Muscle of leg (tissue), 11 donors: ENCODE measurements around the gene SHH. TPM values are rescaled to one million over a fixed set of nuclear protein-coding genes. Genes with fewer than 3 reads are reported as not detected.

Experiments
- DNase-seq: peaks from one replicate; pipeline ENCODE4 v3.0.0; 2013
- H3K27ac ChIP-seq: one replicate; pipeline ENCODE4 v1.5.1; 2013; ENCODE audit warnings: mild to moderate bottlenecking, low read length, control low read depth
- H3K27me3 ChIP-seq: one replicate; pipeline ENCODE4 v1.6.1; 2013; ENCODE audit warnings: low read length; ENCODE audit not compliant: control insufficient read depth, insufficient read depth
- H3K36me3 ChIP-seq: one replicate; pipeline ENCODE4 v1.6.1; 2013; ENCODE audit warnings: low read length; ENCODE audit not compliant: control insufficient read depth, insufficient read depth
- H3K4me1 ChIP-seq: one replicate; pipeline ENCODE4 v1.6.1; 2013; ENCODE audit warnings: low read length; ENCODE audit not compliant: control insufficient read depth, insufficient read depth
- H3K4me3 ChIP-seq: one replicate; pipeline ENCODE4 v1.5.1; 2013; ENCODE audit warnings: low read length, control low read depth
- H3K9me3 ChIP-seq: replicated peaks from 2 replicates; pipeline ENCODE4 v1.6.1; 2013; ENCODE audit warnings: low read depth, low read length; ENCODE audit not compliant: control insufficient read depth
- WGBS: methylation state at CpG from one replicate; pipeline ENCODE4 v1.1.5; 2013; ENCODE audit warnings: missing lambda C conversion rate; ENCODE audit not compliant: insufficient coverage; 5-methylcytosine and 5-hydroxymethylcytosine counted together
- polyA plus RNA-seq, 8 donors: library from polyadenylated mRNA; unstranded; fragments of 120-200 nt; gene quantifications; one replicate each; pipeline versions ENCODE4 v1.2.1 to v1.2.3, GENCODE V29; 2013; ENCODE audit warnings: inconsistent platforms in 1 of 8, low replicate concordance in 1 of 8; ENCODE audit not compliant: insufficient read length in 8 of 8, insufficient read depth in 1 of 8
- total RNA-seq: library from RNA; stranded (reverse); fragments of 120-200 nt; gene quantifications from one replicate; pipeline ENCODE4 v1.2.4, GENCODE V29; 2013

Gene SHH
- total and polyA plus RNA-seq, 9 donors: under 0.01 to 0.72 (median 0.05) TPM; not detected in 1

DNA sequence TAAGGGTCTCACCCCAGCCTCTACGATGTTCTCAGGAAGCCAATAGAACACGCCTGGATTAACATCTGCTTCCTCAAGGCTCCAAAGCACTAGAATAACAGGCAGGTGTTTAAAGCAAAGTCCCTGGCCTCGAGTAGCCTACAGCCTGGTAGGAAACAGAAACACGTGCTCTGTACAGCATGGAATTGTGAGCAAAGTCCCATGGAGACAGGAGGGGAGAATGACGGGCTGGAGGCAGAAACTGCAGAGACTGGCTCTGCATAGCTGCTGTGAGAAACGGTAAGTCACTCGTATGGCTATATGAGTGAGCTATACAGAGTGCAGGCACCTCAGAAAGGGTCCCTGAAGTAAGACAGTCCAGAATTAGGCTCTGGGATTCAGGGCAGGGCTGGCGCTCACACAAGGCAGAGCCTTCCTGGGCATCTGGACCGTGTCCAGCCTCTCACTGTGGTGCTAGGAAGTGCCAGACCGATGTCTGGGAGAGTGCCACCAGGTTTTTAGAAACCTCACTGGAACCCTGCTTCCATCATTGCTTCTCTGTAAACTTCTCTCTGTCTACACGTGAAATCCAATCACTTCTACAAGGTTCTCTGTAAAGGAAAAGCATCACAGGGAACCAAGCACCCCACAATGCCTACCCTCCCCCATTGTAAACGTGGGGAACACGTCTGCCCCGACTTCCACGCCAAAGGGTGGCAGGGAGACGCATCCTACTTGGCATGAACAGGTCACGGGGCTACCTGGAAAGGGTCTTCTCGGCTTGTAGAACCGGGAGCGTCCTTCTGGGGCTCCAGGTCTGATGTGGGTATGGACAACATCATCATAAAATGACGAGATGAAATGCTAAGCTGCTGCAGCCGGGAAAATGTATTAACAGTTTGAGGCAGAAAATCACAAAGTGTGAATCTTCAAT, 38.8 kb upstream of the SHH start:
- peaks cover 11% of the 10 kb centered on the region for H3K27me3 ChIP-seq
- 65% methylated on average over 18 of the region's 22 CpGs for WGBS

DNA sequence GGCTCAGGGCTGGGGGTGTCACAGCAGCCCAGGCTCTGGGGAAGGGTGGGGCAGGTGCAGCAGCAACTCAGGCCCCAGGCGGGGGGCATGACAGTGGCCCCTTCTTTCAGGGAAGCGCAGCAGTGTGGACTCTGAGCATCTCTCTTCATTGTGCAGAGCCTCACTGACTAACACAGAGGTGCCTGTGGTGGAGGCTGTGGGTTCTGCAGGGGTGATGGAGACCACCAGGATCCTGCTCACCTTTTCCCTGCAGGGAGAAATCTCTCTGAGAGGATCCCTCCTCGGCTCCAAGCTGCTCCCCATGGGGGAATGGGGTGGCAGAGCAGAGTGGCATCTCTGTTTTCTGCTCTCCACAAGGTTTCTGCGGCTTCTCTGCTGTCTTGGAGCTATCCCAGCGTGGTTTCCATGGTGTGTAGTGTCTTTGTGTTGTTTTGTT, 37.8 kb upstream of the SHH start:
- Histone ChIP-seq H3K27me3 (peaks cover 11% of the 10 kb centered on the region), H3K27ac (no peak overlapping the region), H3K36me3 (no peaks in the 10 kb centered on the region), H3K4me1 (peaks cover 5% of the 10 kb centered on the region), H3K9me3 (no peaks in the 10 kb centered on the region), H3K4me3 (no peak overlapping the region)
- WGBS: 66% methylated on average over 2 of the region's 5 CpGs
- no peak for DNase-seq

More for the DNA sequence above, 38.8 kb upstream of the SHH start:
- Histone ChIP-seq H3K4me1 (peaks cover 5% of the 10 kb centered on the region), H3K9me3 (no peaks in the 10 kb centered on the region), H3K27ac (no peak overlapping the region), H3K36me3 (no peaks in the 10 kb centered on the region), H3K4me3 (no peak overlapping the region)
- no peak for DNase-seq

DNA sequence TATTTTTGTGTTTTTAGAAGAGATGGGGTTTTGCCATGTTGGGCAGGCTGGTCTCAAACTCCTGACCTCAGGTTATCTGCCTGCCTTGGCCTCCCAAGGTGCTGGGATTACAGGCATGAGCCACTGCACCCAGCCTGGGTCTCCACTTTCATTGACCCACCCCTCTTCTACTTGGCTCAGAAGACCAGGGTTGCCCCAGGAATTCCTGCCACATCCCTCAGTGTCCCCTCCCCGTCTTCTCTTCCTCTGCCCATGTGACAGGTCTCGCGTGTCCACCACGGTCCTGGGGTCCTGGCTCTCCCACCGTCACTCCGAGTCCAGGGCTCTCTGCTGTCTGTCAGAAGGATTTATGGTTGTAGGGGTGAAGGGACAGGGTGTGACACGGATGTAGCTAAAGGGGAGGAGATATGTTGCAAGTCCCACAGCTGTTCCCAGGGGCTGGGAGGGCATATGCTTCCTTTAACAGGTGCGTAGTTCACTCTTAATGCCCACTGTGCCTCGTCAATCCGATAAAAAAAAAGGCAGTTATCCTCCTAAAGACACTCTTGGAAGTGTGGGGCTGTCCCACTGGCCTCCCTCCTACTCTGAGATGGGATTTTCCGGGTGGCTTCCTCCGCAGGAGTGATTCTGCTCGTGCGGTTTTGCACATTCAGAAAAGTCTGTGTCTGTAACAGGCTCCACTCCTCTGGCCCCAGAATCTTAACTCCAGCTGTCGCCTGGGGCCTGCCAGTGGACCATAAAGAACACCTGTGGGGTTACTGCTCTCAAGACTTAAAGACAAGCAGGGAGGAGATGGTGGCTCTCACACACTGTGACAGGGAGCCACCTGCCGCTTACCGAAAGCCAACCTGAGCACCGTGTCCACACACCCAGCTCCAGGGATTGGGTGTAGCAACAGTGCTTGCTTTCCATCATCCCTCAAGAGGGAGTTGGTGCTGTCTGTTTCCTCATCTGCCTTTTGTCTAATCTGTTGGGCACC, 36.7 kb upstream of the SHH start:
- Histone ChIP-seq H3K4me3 (no peak overlapping the region), H3K27ac (no peak overlapping the region), H3K9me3 (no peaks in the 10 kb centered on the region), H3K27me3 (peaks cover 11% of the 10 kb centered on the region), H3K4me1 (peaks cover 5% of the 10 kb centered on the region), H3K36me3 (no peaks in the 10 kb centered on the region)
- 45% methylated on average over 13 of the region's 18 CpGs for WGBS
- DNase-seq: no peak

DNA sequence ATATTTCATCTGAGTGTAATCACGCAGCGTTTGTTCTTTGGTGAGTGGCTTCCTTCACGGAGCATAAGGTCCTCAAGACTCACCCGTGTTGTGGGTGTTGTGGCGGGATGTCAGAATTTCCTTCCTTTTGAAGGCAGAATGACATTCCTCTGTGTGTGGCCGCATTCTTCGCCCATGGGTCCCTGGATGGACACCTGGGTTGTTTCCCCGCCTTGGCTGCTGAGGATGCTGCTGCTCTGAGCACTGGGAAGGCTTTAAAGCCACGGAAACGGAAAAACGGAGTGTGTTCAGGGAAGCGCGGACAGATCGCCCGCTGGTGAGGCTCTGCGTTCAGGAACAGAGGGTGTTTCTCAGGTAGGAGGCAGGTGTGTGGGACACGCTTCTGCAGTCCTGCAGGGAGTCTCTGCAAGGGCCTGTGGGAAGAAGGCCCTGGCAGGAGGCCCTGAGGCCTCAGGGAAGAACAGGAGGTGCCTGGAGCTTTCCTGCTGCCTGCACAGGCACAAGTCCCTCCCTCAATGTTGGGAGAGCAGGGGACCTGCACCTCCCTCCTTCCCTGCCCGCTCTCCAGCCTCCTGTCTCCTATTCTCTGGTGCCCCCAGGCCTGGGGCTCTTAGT, 35.7 kb upstream of the SHH start:
- no peak for DNase-seq
- H3K4me1 ChIP-seq: peaks cover 5% of the 10 kb centered on the region
- no peak overlapping the region for H3K4me3 ChIP-seq
- no peaks in the 10 kb centered on the region for H3K9me3 ChIP-seq
- 73% methylated on average over 16 of the region's 18 CpGs for WGBS
- H3K27me3 ChIP-seq: peaks cover 11% of the 10 kb centered on the region
- no peaks in the 10 kb centered on the region for H3K36me3 ChIP-seq
- no peak overlapping the region for H3K27ac ChIP-seq

DNA sequence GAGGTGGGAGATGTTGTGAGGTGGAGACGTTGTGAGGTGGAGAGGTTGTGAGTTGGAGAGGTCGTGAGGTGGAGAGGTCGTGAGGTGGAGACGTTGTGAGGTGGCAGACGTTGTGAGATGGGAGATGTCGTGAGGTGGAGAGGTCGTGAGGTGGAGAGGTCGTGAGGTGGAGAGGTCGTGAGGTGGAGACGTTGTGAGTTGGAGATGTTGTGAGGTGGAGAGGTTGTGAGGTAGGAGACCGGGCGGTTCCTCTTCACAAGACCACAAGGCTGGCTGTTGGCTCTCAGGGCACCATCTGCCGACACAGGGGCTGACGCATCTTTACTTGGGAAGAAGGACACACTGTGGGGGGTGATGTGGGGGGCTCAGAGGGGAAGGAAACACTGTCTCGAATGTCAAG, 34.7 kb upstream of the SHH start:
- H3K27me3 ChIP-seq: peaks cover 8% of the 10 kb centered on the region
- no peak for DNase-seq
- WGBS: 83% methylated on average over 15 of the region's 15 CpGs

DNA sequence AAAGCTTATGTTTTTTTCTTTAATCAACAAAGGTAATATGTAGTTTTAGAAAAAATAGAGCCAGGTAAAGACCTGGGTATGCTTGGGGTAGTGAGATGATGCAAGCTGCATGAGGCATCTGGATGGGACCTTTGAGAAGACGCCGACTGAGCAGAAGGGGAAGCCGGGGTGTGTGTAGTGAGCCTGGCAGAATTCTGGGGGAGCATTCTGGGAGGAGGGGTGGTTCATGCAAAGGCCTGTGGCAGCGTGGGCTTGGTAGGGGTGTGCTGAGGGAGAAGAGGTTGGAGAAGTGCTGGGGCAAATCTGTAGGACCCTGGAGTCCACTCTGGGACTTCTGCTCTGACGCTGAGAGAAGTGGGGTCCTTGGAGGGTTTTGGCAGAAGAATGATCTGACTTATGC, 33.9 kb upstream of the SHH start:
- WGBS: 82% methylated on average over 5 of the region's 5 CpGs
- Histone ChIP-seq H3K4me3 (no peak overlapping the region), H3K27ac (no peak overlapping the region), H3K4me1 (peaks cover 5% of the 10 kb centered on the region), H3K27me3 (peaks cover 6% of the 10 kb centered on the region), H3K9me3 (no peaks in the 10 kb centered on the region), H3K36me3 (no peaks in the 10 kb centered on the region)
- no peak for DNase-seq

More for the DNA sequence above, 34.7 kb upstream of the SHH start:
- no peaks in the 10 kb centered on the region for H3K9me3 ChIP-seq
- no peak overlapping the region for H3K27ac ChIP-seq
- peaks cover 5% of the 10 kb centered on the region for H3K4me1 ChIP-seq
- no peak overlapping the region for H3K4me3 ChIP-seq
- no peaks in the 10 kb centered on the region for H3K36me3 ChIP-seq

DNA sequence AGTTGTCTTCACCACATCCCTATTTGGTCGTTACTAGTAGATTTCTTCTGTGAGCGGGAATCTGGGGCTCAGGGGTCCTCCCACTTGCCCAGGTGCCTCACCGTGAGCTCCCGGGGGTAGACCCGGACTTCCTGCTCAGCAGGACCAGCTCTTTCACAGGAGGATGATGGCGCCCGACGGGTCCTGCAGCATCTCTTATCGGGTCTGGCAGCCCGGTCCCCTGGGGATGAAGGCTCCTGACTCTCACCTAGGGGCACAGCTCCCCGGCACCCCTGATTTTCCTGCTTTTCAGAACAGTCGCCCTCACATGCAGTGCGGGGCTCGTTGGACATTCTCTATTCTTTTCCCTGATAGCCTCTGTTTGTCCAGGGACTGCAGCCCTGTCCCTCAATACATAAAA, 33.0 kb upstream of the SHH start:
- peaks cover 6% of the 10 kb centered on the region for H3K27me3 ChIP-seq

DNA sequence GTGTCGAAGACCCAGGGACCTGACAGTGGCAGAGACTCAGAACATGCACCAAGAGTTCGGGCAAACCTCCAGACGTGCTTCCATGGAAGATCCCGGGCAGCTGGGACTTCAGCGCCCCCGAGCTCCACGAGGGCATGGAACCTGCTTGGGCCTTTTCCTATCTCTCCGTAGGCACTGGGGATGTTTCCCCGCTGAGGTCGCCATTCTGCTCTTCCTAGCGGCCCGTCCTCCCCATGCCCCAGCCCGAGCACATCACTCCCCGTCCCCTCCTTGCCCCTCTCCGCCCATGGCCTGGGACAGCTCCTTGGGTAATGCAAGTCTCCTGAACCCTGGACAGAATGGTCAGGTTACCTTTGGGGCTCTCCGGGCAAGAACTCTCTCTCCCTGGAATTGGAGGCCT, 32.3 kb upstream of the SHH start:
- H3K9me3 ChIP-seq: no peaks in the 10 kb centered on the region
- H3K4me3 ChIP-seq: no peak overlapping the region
- peaks cover 4% of the 10 kb centered on the region for H3K27me3 ChIP-seq
- no peak overlapping the region for H3K27ac ChIP-seq
- no peaks in the 10 kb centered on the region for H3K36me3 ChIP-seq
- DNase-seq: no peak
- WGBS: 92% methylated on average over 16 of the region's 16 CpGs
- peaks cover 5% of the 10 kb centered on the region for H3K4me1 ChIP-seq

More for the DNA sequence above, 33.0 kb upstream of the SHH start:
- Histone ChIP-seq H3K4me3 (no peak overlapping the region), H3K4me1 (peaks cover 5% of the 10 kb centered on the region), H3K27ac (no peak overlapping the region), H3K36me3 (no peaks in the 10 kb centered on the region), H3K9me3 (no peaks in the 10 kb centered on the region)
- no peak for DNase-seq
- 84% methylated on average over 13 of the region's 14 CpGs for WGBS

DNA sequence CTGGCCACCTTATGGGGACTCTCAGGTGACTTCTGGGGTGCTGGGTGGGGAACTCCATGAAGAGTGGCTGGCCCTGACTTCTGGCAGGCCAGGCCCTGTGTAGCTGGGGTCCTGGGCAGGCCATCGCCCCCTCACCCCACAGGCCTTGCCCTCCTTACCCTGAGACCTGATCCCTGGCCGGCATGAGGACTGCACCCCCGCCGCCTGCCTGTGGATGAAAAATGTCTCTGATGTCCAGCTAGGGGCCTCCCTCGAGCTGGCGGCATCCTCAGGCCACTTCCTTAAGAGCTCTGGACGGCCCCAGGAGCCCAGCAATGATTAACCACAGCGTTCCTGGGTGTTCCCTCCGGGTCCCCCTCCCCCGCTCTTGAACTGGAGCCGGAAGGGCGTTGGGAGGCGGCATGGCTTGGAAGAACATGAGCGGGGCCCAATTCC, 31.8 kb upstream of the SHH start:
- no peaks in the 10 kb centered on the region for H3K36me3 ChIP-seq
- H3K27ac ChIP-seq: no peak overlapping the region
- WGBS: 57% methylated on average over 13 of the region's 14 CpGs
- no peak overlapping the region for H3K4me3 ChIP-seq
- peaks cover 2% of the 10 kb centered on the region for H3K4me1 ChIP-seq
- no peaks in the 10 kb centered on the region for H3K9me3 ChIP-seq
- peaks cover 3% of the 10 kb centered on the region for H3K27me3 ChIP-seq
- no peak for DNase-seq
